ENCODE results near the gene WFDC12. TPM values are rescaled to one million over a fixed set of nuclear protein-coding genes. Genes with fewer than 3 reads are reported as not detected.

WFDC12 gene
- polyA plus RNA-seq, 1 experiment: not detected

DNA sequence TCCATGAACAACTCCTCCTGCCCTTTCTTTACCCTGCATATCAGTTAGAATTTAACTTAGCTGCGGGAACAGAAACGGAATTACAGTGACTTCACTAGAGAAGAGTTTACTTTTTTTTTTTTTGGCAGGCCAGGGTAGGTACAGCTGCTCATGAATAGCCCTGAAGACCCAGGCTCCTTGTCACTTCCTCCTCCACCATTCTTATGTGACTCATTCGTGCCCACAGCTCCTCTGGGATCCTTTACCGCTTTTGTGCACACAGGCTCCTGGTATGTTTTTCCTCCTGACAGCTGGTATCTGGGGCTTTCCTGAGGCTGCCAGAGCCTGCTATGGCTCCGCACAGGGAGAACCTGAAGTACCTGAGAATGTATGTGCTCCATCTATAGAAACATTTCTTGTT lies 19.5 kb downstream of the WFDC12 start:
- Histone ChIP-seq H3K4me3 (ENCODE audit: low read depth, low read length) (no peak overlapping the region), H3K9me3 (ENCODE audit: control insufficient read depth, insufficient read depth, low read length) (no peaks in the 10 kb centered on the region; the same call in 1 of the 2 replicates), H3K27me3 (ENCODE audit: control insufficient read depth, insufficient read depth, low read length) (peaks cover 22% of the 10 kb centered on the region), H3K27ac (ENCODE audit: low read depth, low read length) (no peak overlapping the region)
- CTCF ChIA-PET: interaction anchor here (1.1 to 3.9 kb wide), 5 partner anchors 9 to 666 kb away, joined by 3 to 22 read pairs (median 6); no protein-coding TSS in a partner anchor
- TF ChIP-seq, protein P1, sequence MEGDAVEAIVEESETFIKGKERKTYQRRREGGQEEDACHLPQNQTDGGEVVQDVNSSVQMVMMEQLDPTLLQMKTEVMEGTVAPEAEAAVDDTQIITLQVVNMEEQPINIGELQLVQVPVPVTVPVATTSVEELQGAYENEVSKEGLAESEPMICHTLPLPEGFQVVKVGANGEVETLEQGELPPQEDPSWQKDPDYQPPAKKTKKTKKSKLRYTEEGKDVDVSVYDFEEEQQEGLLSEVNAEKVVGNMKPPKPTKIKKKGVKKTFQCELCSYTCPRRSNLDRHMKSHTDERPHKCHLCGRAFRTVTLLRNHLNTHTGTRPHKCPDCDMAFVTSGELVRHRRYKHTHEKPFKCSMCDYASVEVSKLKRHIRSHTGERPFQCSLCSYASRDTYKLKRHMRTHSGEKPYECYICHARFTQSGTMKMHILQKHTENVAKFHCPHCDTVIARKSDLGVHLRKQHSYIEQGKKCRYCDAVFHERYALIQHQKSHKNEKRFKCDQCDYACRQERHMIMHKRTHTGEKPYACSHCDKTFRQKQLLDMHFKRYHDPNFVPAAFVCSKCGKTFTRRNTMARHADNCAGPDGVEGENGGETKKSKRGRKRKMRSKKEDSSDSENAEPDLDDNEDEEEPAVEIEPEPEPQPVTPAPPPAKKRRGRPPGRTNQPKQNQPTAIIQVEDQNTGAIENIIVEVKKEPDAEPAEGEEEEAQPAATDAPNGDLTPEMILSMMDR (IDR thresholded peaks at IDR 0.05; ENCODE audit: low read depth, low read length): no peak
- DNase-seq (ENCODE audit: low read depth, low spot score): no peak
- POLR2A ChIA-PET: no interaction called here

DNA sequence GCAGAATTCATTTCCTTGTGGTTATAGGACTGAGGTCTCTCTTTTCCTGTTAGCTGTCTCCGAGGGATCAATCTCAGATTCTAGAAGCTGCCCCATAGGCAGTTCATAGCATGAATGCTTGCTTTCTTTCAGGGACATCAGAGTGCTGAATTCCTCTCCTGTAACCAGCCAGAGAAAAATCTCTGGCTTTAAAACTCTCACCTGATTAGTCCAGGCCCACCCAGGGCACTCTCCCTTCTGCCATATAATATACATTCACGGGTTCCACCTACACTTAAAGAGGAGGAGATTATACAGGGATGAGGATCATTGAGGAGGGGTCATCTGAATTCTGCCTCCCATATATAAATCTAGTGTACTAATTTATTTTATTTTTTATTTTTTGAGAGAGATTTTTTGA lies 21.2 kb downstream of the WFDC12 start:
- TF ChIP-seq, protein P1 (IDR thresholded peaks at IDR 0.05; ENCODE audit: low read depth, low read length): no peak
- H3K27me3 ChIP-seq (ENCODE audit: control insufficient read depth, insufficient read depth, low read length): peaks cover 35% of the 10 kb centered on the region
- H3K9me3 ChIP-seq (ENCODE audit: control insufficient read depth, insufficient read depth, low read length): peaks cover 5% of the 10 kb centered on the region; the same call in 1 of the 2 replicates
- ChIA-PET POLR2A (no interaction called here), CTCF (interaction anchor here (0.7 to 3.9 kb wide), 5 partner anchors 8 to 259 kb away, joined by 3 to 22 read pairs (median 8); no protein-coding TSS in a partner anchor)
- H3K27ac ChIP-seq (ENCODE audit: low read depth, low read length): peak overlapping the region; percentile 21
- no peak overlapping the region for H3K4me3 ChIP-seq (ENCODE audit: low read depth, low read length)
- DNase-seq (ENCODE audit: low read depth, low spot score): no peak

DNA sequence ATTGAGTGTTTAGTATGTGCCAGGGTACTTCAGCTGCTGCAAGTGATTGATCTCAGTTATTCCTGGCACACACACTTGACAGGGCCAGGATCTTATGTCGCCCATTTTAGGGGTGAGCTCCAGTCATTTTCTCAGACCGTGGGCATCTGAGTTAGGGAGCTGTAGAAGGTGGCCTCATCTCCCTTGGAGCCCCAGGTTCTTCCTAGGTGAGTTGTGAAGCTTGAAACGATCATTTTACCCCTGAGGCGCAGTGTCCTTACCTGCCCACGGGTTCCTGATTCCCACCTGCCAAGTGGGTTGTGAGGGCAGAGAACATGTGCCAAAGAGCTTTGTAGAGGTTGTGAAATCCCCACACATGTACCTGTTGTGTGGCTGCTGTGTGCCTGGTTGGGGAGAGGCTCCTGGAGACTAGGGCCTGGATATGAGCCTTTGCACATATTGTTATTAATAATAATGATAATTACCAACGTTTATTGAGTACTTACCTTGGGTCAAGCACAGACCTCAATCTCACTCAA lies 22.9 kb downstream of the WFDC12 start:
- no peak for DNase-seq (ENCODE audit: low read depth, low spot score)
- ChIA-PET POLR2A (no interaction called here), CTCF (interaction anchor here (0.9 to 1.8 kb wide), 5 partner anchors 11 to 218 kb away, joined by 3 to 8 read pairs (median 4); no protein-coding TSS in a partner anchor)
- TF ChIP-seq, protein P1 (IDR thresholded peaks at IDR 0.05; ENCODE audit: low read depth, low read length): no peak
- H3K9me3 ChIP-seq (ENCODE audit: control insufficient read depth, insufficient read depth, low read length): peaks cover 10% of the 10 kb centered on the region; the same call in 1 of the 2 replicates
- H3K27ac ChIP-seq (ENCODE audit: low read depth, low read length): no peak overlapping the region
- peaks cover 43% of the 10 kb centered on the region for H3K27me3 ChIP-seq (ENCODE audit: control insufficient read depth, insufficient read depth, low read length)
- H3K4me3 ChIP-seq (ENCODE audit: low read depth, low read length): no peak overlapping the region

DNA sequence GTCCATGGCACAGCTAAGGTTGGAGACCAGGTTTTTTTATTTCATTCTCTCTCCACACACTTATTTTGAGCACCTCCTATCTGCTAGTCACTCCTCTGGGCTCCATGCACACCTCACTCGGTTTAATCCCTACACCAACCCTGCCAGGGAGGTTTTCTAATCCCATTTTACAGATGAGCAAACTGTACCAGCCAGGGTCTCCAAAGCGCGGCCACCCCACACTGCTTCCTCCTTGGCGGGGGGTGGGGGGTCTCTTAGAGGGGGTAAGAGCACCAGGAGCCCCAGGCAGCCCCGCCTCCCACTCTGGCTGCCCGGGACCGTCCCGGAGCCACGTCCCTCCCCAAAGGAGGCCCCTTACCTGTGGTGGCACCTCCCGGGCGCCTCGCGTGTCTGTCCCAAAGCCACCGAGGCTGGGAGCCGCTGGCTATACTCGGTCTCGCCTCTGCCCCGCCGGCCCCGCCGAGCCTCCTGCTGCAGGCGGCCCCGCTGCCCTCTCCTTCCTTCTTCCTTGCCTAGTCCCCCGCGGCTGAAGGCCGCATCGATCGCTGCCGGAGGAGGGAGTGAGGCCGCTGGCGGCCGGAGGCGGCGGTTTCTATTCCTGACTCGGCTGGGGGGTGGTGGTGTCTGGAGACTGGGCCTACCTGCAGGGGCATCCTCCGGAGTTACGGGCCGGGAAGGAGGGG lies 23.6 kb downstream of the WFDC12 start, which contains the start of gene KCNS1:
Gene KCNS1 (minus strand): TSS at position 565 of the 683 bp plus-strand sequence. CDS start 1,891 bp downstream, outside the sequence.
- H3K4me3 ChIP-seq (ENCODE audit: low read depth, low read length): peak within 1 kb of the TSS; percentile 25
- H3K27ac ChIP-seq (ENCODE audit: low read depth, low read length): no peak within 1 kb of the TSS
- TF ChIP-seq, protein P1 (IDR thresholded peaks at IDR 0.05; ENCODE audit: low read depth, low read length): peak; percentile 14; the same call in 1 of the 2 replicates
- CTCF ChIA-PET: interaction anchor here (0.9 to 7.3 kb wide), 9 partner anchors 11 to 219 kb away, joined by 3 to 108 read pairs (median 4); no protein-coding TSS in a partner anchor
- H3K9me3 ChIP-seq (ENCODE audit: control insufficient read depth, insufficient read depth, low read length): peaks cover 10% of the 10 kb centered on the region; the same call in 1 of the 2 replicates
- no peak for DNase-seq (ENCODE audit: low read depth, low spot score)
- POLR2A ChIA-PET: no interaction called here
- H3K27me3 ChIP-seq (ENCODE audit: control insufficient read depth, insufficient read depth, low read length): peaks cover 44% of the 10 kb centered on the region

Measured in AG04450 (cell line).